ENCODE measurements around the gene CENPK. TPM values are rescaled to one million over a fixed set of nuclear protein-coding genes. Genes with fewer than 3 reads are reported as not detected.

The CENPK gene
- total and polyA plus RNA-seq, 9 of the 15 experiments (the other 6 are each of a cell fraction or from before 2014, with no cell fraction given) = 30.8 to 134 (median 69.0) TPM

- TF ChIP-seq CEBPZ (IDR thresholded peaks at IDR 0.05; ENCODE audit: borderline replicate concordance, low read depth, low read length) (no peak), BACH1 (tag; IDR thresholded peaks at IDR 0.05) (no peak), NR0B1 (IDR thresholded peaks at IDR 0.05; ENCODE audit: partially characterized antibody) (no peak), MCM5 (IDR thresholded peaks at IDR 0.05; ENCODE audit: low read depth) (no peak), THAP12 (CRISPR knock-in tag; IDR thresholded peaks at IDR 0.05) (no peak), CCAR2 (IDR thresholded peaks at IDR 0.05; ENCODE audit: low read depth, low read length) (no peak), ZNF384 (IDR thresholded peaks at IDR 0.05; ENCODE audit: low read depth, low read length) (peak; percentile 41; the same call in 1 of the 2 replicates), ZBTB7A (IDR thresholded peaks at IDR 0.05; ENCODE audit: borderline replicate concordance, control insufficient read depth, low read depth, low read length) (no peak), DNMT1 (IDR thresholded peaks at IDR 0.05) (no peak), ILF3 (IDR thresholded peaks at IDR 0.05; ENCODE audit: borderline replicate concordance) (no peak), FOS (IDR thresholded peaks at IDR 0.05; ENCODE audit: extremely low read depth, insufficient read length) (no peak), SMC3 (conservative IDR thresholded peaks at IDR 0.05; ENCODE audit: insufficient read depth, low read depth, low read length) (no peak), ZNF232 (CRISPR knock-in tag; IDR thresholded peaks at IDR 0.05) (no peak), ZNF24 (IDR thresholded peaks at IDR 0.05) (no peak), CBX3 (IDR thresholded peaks at IDR 0.05; ENCODE audit: borderline replicate concordance in 1 of 2, low read length in 2 of 2) (no peak), ETS2 (tag; IDR thresholded peaks at IDR 0.05; ENCODE audit: borderline replicate concordance, poor library complexity, severe bottlenecking) (no peak)
These were observed 80.7 kb downstream of the CENPK start (continued) for GRCh38 chr5:65482296-65482735.

All from K562 (cell line).